ENCODE data around the gene MFAP4. TPM values are rescaled to one million over a fixed set of nuclear protein-coding genes. Genes with fewer than 3 reads are reported as not detected.

The MFAP4 gene
- total and polyA plus RNA-seq, 9 of the 15 experiments (the other 6 are each of a cell fraction or from before 2014, with no cell fraction given) = 0.07 to 0.24 TPM; not detected in 7

- TF ChIP-seq ATF6 (CRISPR knock-in tag; IDR thresholded peaks at IDR 0.05) (no peak), ZNF589 (CRISPR knock-in tag; IDR thresholded peaks at IDR 0.05; ENCODE audit: low read depth) (no peak), ATF1 (CRISPR knock-in tag; IDR thresholded peaks at IDR 0.05) (no peak), ATF1 (tag; IDR thresholded peaks at IDR 0.05) (peak; percentile 81), ATF7 (IDR thresholded peaks at IDR 0.05) (peak; percentile 74; the same call in 1 of the 2 replicates), ZSCAN29 (IDR thresholded peaks at IDR 0.05) (no peak), PCBP1 (IDR thresholded peaks at IDR 0.05; ENCODE audit: low read depth, low read length, poor library complexity, severe bottlenecking) (no peak), BCOR (IDR thresholded peaks at IDR 0.05) (no peak), DPF2 (IDR thresholded peaks at IDR 0.05) (no peak), RBM25 (IDR thresholded peaks at IDR 0.05; ENCODE audit: low read depth, low read length, severe bottlenecking) (peak; percentile 70), SFPQ (IDR thresholded peaks at IDR 0.05; ENCODE audit: low read depth, low read length) (no peak), POLR3A (IDR thresholded peaks at IDR 0.05; ENCODE audit: borderline replicate concordance, extremely low read depth, insufficient read depth, insufficient read length) (no peak), RUNX1 (IDR thresholded peaks at IDR 0.05; ENCODE audit: low read depth) (no peak), KLF1 (tag; IDR thresholded peaks at IDR 0.05) (peak; percentile 95), TARDBP (IDR thresholded peaks at IDR 0.05) (no peak)
- TF ChIP-seq, protein P1, sequence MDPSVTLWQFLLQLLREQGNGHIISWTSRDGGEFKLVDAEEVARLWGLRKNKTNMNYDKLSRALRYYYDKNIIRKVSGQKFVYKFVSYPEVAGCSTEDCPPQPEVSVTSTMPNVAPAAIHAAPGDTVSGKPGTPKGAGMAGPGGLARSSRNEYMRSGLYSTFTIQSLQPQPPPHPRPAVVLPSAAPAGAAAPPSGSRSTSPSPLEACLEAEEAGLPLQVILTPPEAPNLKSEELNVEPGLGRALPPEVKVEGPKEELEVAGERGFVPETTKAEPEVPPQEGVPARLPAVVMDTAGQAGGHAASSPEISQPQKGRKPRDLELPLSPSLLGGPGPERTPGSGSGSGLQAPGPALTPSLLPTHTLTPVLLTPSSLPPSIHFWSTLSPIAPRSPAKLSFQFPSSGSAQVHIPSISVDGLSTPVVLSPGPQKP (CRISPR knock-in tag; IDR thresholded peaks at IDR 0.05) = no peak
- TF ChIP-seq, protein P2, sequence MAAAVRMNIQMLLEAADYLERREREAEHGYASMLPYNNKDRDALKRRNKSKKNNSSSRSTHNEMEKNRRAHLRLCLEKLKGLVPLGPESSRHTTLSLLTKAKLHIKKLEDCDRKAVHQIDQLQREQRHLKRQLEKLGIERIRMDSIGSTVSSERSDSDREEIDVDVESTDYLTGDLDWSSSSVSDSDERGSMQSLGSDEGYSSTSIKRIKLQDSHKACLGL (CRISPR knock-in tag; IDR thresholded peaks at IDR 0.05; ENCODE audit: borderline replicate concordance, poor library complexity, severe bottlenecking) = no peak
These were observed 9.2 kb downstream of the MFAP4 start (continued) for GRCh38 chr17:19377602-19378415.
